Lower lobe of right lung (tissue), 2 donors: Measurements from ENCODE around the gene PROP1. TPM values are rescaled to one million over a fixed set of nuclear protein-coding genes. Genes with fewer than 3 reads are reported as not detected.
"Not testable (repeated sequence)": the region's sequence is repeated elsewhere in the genome, so short reads cannot be mapped to it uniquely, and the experiment has no call there.

ENCODE experiments used
- ATAC-seq, 2 donors: fragments of 200-7000 bp; cut with Tn5 transposase; one replicate each; pipeline ENCODE4 v1.9.1; 2020 to 2022; ENCODE audit warnings: mild to moderate bottlenecking in 2 of 2, moderate library complexity in 2 of 2
- DNase-seq: peaks from one replicate; pipeline ENCODE4 v3.0.0-alpha.2; 2020
- H3K27ac ChIP-seq: fragments of 200-600 bp; one replicate; pipeline ENCODE4 v1.8.0; 2022
- H3K27me3 ChIP-seq: fragments of 200-600 bp; one replicate; pipeline ENCODE4 v1.8.0; 2022; ENCODE audit warnings: low read depth
- H3K36me3 ChIP-seq: fragments of 200-600 bp; one replicate; pipeline ENCODE4 v1.8.0; 2022; ENCODE audit warnings: mild to moderate bottlenecking
- H3K4me1 ChIP-seq: fragments of 200-600 bp; one replicate; pipeline ENCODE4 v1.8.0; 2022
- H3K4me3 ChIP-seq: fragments of 200-600 bp; one replicate; pipeline ENCODE4 v1.8.0; 2022; ENCODE audit warnings: mild to moderate bottlenecking
- H3K9me3 ChIP-seq: fragments of 200-600 bp; one replicate; pipeline ENCODE4 v1.8.0; 2022
- intact Hi-C: fragments of 100-400 bp; cut with DNase I; formaldehyde crosslinking; loops from one replicate; pipeline ENCODE4 v1.11.0; 2022
- total RNA-seq: library from RNA; stranded (reverse); fragmentation: NEBNext Ultra II Directional; extraction: Animal tissue kit (Norgen Biotek cat#: 25700); gene quantifications from one replicate; pipeline ENCODE4 v1.2.1, GENCODE V29; 2021
- TF ChIP-seq, protein P1 (sequence below): fragments of 200-600 bp; IDR thresholded peaks from one replicate; pipeline ENCODE4 v1.8.0; 2022; ENCODE audit warnings: antibody characterized with exemption, mild to moderate bottlenecking
- donor health status: DM: no; HTN: yes; CAD: no; lungs with severe emphysema.

Gene PROP1
- total RNA-seq, 1 donor from 2014 or later: not detected

DNA sequence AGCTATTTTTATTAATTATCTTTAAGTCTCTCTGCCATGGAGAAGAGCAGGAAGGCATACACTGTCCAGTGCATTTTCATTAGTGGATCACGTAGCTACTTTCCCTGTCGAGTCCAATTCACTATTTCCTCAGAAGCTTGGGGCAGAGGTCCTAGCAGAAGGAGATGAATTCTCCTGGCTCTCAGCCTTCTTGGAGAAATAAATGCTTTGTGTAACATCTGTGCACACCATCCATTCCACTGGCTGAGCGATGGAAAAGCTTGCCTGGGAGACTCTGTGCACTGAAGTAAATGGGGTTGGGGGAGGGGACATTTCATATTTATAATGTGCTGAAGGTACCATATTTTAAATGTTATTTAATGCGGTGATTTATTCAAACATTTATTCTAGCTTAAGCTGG lies 23.4 kb downstream of the PROP1 start:
- no peak for ATAC-seq
- Histone ChIP-seq H3K36me3 (no peaks in the 10 kb centered on the region), H3K9me3 (no peaks in the 10 kb centered on the region), H3K4me1 (no peaks in the 10 kb centered on the region), H3K4me3 (no peak overlapping the region), H3K27ac (no peak overlapping the region), H3K27me3 (no peaks in the 10 kb centered on the region)
- TF ChIP-seq, protein P1, sequence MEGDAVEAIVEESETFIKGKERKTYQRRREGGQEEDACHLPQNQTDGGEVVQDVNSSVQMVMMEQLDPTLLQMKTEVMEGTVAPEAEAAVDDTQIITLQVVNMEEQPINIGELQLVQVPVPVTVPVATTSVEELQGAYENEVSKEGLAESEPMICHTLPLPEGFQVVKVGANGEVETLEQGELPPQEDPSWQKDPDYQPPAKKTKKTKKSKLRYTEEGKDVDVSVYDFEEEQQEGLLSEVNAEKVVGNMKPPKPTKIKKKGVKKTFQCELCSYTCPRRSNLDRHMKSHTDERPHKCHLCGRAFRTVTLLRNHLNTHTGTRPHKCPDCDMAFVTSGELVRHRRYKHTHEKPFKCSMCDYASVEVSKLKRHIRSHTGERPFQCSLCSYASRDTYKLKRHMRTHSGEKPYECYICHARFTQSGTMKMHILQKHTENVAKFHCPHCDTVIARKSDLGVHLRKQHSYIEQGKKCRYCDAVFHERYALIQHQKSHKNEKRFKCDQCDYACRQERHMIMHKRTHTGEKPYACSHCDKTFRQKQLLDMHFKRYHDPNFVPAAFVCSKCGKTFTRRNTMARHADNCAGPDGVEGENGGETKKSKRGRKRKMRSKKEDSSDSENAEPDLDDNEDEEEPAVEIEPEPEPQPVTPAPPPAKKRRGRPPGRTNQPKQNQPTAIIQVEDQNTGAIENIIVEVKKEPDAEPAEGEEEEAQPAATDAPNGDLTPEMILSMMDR: no peak
- DNase-seq: no peak
- intact Hi-C loops: no loop called here

DNA sequence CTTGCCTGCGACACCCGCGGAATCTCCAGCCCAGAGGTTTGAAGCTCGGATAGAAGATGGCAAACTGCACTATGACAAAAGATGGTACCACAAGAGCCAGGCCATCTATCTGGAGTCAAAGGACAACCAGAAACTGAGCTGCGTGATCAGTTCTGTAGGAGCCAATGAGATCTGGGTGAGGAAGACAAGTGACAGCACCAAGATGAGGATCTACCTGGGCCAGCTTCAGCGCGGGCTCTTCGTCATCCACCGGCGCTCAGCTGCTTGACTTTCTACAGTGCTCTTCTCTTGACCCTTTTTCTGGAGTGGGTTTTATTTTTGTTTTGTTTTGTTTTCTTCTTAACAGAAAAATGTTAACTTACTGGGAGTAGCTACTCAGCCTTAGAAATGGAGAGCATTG lies 24.0 kb downstream of the PROP1 start:
- H3K27ac ChIP-seq, H3K4me1 ChIP-seq, H3K4me3 ChIP-seq, DNase-seq, ATAC-seq, H3K9me3 ChIP-seq, H3K36me3 ChIP-seq, intact Hi-C loops, H3K27me3 ChIP-seq: not testable (repeated sequence)

DNA sequence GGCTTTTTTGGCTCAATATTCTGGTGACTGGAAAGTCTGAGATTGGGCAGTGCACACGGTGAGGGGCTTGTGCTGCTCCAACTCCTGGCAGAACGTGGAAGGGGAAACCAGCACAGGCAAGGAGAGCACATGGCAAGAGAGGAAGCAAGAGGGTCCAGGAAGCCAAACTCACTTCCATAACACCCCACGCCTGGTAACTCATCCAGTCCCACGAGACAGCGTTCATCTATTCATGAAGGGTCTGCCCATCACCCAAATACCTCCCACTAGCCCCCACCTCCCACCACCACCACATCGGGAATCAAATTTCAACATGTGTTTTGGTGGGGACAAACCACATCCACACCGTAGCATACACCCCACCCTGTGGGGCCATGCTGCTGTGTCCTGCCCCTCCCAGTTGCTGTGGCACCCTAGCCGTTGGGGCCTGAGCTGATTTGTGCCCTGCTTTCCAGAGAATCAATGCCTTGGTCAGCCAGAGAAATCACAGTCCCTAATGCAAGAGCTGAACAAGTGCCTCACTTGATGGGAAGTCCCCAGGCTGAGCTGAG lies 27.3 kb downstream of the PROP1 start:
- Histone ChIP-seq H3K27ac (no peak overlapping the region), H3K4me3 (no peak overlapping the region), H3K36me3 (no peaks in the 10 kb centered on the region), H3K9me3 (no peaks in the 10 kb centered on the region), H3K4me1 (no peaks in the 10 kb centered on the region), H3K27me3 (peaks cover 5% of the 10 kb centered on the region)
- intact Hi-C loops: no loop called here
- TF ChIP-seq, protein P1: no peak
- DNase-seq (no peak), ATAC-seq (no peak)

DNA sequence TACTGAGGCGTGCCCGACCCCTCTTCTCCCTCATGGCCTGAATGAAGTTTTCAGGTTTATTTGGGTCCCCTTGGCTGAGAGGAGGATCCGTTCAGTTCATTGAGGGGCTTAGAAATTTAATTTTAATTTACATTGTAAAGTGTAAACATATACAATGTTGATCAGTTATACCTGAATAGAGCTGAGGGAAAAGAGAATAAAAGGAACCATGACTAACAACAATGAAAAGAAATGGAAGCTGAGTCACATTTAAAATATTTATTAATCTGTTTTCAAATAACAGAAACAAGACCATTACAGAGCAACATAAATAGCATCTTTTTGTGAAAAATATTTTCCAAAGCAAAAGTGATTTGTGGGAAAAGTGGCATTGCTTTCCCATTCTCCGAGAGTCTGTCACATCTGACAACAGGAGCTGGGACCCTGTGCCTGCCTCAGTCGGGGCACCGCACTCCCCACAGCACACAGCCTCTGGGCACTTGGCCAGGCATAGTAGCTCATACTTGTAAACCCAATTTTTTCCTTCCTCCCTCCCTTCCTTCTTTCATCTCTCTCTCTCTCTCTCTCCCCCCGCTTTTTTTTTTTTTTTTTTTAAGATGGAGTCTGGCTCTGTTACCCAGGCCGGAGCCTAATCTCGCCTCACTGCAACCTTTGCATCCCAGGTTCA lies 28.7 kb downstream of the PROP1 start:
- ATAC-seq (no peak), DNase-seq (no peak)
- Histone ChIP-seq H3K4me3 (no peak overlapping the region), H3K27me3 (peaks cover 5% of the 10 kb centered on the region), H3K27ac (no peak overlapping the region), H3K4me1 (no peaks in the 10 kb centered on the region), H3K9me3 (no peaks in the 10 kb centered on the region), H3K36me3 (no peaks in the 10 kb centered on the region)
- intact Hi-C loops: no loop called here
- TF ChIP-seq, protein P1: no peak

- no peak for ATAC-seq
- TF ChIP-seq, protein P1: no peak
Observed at GRCh38 chr5:177966839-177967166, 29.2 kb downstream of the PROP1 start.

GRCh38 chr5:177966009-177966838 lies 29.8 kb downstream of the PROP1 start:
- no peak for DNase-seq

More at GRCh38 chr5:177966839-177967166, 29.2 kb downstream of the PROP1 start:
- Histone ChIP-seq H3K4me1 (no peaks in the 10 kb centered on the region), H3K9me3 (no peaks in the 10 kb centered on the region), H3K36me3 (no peaks in the 10 kb centered on the region), H3K27me3 (peaks cover 5% of the 10 kb centered on the region), H3K4me3 (no peak overlapping the region), H3K27ac (no peak overlapping the region)
- DNase-seq: no peak
- intact Hi-C loops: no loop called here

More at GRCh38 chr5:177966009-177966838, 29.8 kb downstream of the PROP1 start:
- H3K4me3 ChIP-seq: no peak overlapping the region
- no peaks in the 10 kb centered on the region for H3K4me1 ChIP-seq
- peaks cover 5% of the 10 kb centered on the region for H3K27me3 ChIP-seq
- H3K9me3 ChIP-seq: no peaks in the 10 kb centered on the region
- H3K27ac ChIP-seq: no peak overlapping the region
- TF ChIP-seq, protein P1: no peak
- no peak for ATAC-seq
- H3K36me3 ChIP-seq: no peaks in the 10 kb centered on the region
- intact Hi-C loops: no loop called here
